Stimulated activated CD4-positive, alpha-beta T cell treated with anti-CD3 and anti-CD28 coated beads, Interleukin-1b, Interleukin-23, amount 100 ng/mL, for 4 hours (primary cell): ENCODE measurements around the gene SFSWAP.
"Not testable (repeated sequence)": the region's sequence is repeated elsewhere in the genome, so short reads cannot be mapped to it uniquely, and the experiment has no call there.

Source experiments
- DNase-seq, 2 donors: peaks; one replicate each; pipeline ENCODE4 v3.0.0-alpha.2; 2020; ENCODE audit warnings: low read depth in 2 of 2

The SFSWAP gene

DNA sequence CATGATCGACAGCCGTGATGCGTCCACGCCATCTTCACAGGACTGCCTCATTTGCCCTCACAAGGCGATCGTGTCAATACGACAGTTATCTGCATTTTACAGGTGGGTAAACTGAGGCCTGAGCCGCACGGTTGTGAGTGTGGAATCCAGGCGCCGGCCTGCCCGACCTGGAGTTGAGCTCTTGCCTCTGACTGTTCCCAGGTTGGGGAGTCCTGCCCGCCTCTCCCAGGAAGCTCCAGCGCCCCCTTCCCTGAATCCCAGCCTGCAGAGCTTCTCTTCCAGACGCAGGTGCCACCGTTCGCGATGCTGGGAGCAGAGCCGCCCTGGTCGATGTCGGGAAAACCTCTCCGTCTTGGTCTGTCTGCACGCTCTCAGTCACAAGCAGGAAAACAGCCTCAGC, 31.1 kb upstream of the SFSWAP start:
- not testable (repeated sequence) for DNase-seq

DNA sequence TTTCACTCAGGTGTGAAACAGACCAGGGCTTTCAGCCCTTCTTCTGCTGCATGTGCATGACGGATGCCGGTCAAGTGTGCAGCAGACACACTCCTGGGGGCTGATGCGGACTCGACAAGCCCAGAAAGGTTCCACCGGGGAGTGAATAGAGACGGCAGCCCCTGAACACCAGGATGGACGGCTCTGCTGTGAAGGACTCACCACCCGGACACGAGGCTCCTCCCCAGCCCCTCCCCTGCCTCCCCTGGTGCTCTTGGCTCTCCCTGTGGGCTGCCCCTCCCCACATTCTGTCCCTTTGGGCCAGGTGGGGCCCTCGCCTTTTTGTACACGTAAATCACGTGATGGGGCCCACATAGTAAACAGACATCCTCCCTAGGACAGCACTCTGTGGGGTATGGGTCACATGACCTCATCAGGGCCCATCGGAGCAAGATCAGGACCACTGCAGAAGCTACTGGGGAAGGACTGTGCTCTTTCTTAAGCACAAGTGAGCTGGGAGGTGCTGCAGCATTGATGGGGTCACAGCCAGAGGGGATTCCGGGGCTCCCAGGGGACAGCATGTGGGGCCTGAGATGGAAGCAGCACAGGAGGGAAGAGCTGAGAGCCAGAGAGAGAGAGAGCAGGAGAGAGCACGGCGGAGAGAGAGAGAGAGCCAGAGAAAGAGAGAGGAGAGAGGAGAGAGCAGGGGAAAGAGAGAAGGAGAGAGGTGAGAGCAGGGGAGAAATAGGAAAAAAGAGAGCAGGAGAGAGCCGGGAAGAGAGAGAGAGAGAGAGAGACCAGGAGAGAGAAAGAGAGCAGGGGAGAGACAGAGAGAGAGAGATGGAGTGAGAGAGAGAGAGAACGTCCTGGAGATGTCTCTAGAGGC, 30.3 kb upstream of the SFSWAP start:
- not testable (repeated sequence) for DNase-seq

DNA sequence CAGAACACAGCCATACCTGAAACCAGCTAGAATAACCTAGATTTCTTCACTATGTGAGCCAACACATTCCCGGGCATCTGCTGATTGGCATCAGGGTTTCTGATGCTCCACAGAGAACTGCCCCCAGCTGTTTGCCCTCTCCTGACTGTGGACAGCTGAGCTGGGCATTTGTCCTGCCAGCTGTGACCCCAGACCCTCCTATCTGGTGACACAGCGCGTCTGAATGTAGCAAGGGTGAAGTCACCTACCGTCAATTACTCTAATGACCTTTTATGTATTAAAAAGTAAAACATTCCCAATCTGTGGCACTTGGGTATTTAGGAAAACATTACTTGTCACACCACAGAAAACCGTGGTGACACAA, 29.7 kb upstream of the SFSWAP start:
- no peak for DNase-seq

DNA sequence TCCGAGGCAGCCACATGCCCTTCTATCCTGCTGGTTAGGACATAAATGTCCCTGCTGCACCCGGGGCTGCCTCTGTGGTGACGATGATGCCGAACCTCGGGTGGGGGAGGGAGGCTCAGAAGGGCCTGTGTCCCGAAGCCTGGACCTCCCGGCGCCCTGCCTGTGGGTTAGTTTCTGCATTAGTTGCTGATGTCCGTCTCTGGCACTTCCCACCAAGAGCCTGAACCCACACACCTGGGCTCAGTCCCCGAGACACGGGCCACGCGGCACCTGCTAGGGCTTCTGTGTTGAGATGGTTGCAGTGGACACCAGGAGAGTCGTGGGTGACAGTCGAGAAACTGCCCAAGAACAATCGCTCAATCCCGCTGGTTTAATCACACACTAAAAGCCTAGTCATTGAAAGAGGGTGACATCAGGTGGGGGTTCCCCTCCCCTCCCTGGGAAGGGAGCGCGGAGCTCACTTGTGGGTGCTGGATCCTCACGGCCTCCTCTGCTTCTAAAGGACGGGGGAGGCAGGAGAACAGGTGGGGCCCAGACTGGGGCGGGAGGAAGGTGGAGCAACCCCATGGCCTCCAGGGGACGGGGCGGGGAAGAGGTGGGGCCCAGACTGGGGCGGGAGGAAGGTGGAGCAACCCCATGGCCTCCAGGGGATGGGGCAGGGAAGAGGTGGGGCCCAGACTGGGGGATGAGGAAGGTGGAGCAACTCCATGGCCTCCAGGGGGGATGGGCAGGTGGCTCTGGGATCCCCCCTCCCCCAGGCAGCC, 29.0 kb upstream of the SFSWAP start:
- peak in 1 of 2 donors; percentile 36 for DNase-seq

DNA sequence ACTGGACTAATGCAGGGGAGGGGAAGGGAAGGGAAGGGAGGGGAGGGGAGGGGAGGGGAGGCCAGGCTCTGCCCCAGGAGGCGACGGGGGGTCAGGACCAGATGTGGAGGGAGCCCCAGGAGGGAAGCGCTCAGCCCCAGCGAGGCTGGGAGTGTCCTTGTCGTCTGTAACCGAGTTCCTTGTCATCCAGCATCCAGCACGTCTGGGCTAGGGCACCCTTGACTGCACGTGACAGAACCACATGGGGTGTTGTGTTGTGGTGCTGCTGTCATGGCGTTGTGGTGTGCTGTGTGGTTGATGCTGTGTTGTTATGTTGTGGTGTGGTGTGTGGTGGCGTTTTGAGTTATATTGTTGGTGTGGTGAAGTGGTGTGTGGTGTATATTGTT, 28.4 kb upstream of the SFSWAP start:
- no peak for DNase-seq

DNA sequence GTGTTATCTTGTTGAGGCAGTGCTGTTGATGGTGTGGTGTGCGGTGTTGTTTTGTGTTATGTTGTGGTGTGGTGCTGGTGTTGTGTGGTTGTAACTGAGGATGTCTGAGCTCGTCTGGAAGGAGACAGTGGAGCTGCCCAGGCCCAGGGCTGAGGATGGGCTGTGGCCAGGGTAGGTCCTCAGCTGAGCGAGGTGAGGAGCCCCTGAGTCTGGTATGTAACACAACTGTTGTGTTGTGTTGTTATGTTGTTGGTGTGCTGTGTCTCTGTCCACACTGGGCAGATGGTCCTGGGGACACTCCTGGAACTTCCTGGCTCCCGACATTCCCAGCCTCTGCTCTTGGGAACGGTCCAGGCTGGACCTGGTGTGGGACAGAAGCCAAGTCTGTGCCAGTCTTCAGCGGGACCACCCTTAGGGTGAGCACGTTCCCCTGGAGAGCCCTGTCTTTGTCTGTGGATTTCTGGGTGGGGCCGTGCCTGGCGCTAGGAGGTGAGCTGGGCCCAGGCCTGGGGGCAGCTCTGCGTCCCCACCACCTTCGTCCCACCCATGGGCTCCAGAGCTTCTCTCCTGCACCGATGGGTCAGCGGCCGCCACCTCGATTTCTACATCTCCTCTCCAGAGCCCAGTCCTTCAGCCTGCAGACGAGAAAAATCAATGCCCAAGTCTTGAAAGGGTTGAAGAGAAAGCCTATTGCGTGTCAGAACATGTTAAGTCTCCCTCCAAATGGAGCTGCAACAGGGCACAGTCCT, 27.4 kb upstream of the SFSWAP start:
- no peak for DNase-seq

DNA sequence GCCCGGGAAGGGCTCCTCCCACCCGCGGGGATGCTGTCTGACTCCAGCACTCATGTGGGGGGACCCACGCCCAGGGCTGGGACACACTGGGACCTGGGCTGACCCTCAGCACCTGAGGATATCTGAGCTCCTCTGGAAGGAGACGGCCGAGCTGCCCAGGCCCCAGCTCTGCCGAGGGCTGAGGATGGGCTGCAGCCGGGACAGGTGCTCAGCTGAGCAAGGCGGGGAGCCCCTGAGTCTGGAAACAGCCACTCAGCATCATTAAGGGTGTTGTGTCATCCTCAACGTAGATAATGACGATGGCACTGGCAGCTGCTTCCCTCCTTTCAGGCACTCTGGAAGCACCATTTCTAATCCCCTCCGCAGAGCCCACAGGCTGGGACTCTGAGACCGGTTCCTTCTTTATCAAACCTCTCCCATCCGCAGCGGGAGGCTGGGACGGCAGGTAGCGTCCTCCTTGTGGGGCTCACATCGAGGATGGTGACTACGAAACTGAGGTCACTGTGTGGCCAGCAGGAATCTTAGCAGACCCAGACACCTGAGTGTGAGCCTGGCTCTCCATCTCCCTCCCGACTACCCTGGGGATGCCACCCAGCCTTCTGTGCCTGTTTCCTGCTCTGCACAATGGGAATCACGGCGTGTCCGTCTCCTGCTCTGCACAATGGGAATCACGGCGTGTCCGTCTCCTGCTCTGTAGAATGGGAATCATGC, 26.7 kb upstream of the SFSWAP start:
- no peak for DNase-seq

DNA sequence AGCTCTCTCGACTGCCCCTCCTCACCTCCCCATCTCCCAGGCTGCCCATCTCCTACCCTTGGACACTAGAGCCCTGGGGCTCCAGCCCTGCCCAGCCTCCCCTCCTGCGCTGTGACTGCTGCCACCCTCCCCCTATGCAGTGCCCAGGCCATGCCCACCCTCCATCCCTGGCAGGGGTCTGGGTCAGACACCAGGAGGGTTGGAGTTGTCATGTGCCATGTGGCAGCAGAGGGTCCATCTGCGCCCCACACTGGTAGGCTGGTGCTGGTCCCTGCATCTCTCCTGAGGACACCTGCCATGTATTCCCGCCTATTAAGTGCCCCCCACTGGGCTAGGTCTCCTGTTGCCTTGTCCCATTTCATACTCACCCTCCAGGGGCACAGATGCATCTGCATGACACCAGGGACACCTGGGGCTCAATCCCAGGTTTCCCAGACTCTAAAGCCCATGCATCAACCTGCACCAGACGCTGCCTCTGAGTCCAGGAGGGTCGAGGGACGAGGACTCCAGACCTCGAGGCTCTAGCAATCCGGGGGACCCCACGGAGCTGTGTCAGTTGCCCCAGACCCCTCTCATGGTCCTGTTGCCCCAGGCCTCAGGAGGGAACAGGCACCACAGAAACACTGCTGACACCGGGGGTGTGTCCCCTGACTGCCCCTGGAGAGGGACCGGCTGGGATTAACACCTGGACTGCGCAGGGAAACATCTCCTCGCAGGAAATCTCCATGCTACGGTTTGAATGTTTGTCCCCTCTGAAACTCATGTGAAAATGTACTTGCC, 23.4 kb upstream of the SFSWAP start:
- DNase-seq = no peak

DNA sequence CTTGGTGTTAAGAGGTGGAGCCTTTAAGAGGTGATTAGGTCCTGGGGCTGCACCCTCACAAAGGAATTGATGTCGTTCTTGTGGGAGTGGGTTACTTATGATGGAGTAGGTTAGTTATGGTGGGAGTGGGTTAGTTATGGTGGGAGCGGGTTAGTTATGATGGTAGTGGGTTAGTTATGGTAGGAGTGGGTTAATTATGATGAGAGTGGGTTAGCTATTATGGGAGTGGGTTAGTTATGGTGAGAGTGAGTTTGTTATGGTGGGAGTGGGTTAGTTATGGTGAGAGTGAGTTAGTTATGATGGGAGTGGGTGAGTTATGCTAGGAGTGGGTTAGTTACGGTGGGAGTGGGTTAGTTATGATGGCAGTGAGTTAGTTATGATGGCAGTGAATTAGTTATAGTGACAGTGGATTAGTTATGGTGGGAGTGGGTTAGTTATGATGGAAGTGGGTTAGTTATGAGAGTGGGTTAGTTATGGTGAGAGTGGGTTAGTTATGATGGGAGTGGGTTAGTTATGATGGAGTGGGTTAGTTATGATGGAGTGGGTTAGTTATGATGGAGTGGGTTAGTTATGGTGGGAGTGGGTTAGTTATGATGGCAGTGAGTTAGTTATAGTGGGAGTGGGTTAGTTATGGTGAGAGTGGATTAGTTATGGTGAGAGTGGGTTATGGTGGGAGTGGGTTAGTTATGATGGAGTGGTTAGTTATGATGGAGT, 22.6 kb upstream of the SFSWAP start:
- no peak for DNase-seq

DNA sequence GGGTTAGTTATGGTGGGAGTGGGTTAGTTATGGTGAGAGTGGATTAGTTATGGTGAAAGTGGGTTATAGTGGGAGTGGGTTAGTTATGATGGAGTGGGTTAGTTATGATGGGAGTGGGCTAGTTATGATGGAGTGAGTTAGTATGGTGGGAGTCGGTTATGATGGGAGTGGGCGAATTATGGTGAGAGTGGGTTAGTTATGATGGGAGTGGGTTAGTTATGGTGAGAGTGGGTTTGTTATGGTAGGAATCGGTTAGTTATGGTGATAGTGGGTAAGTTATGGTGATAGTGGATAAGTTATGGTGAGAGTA, 22.1 kb upstream of the SFSWAP start:
- no peak for DNase-seq

DNA sequence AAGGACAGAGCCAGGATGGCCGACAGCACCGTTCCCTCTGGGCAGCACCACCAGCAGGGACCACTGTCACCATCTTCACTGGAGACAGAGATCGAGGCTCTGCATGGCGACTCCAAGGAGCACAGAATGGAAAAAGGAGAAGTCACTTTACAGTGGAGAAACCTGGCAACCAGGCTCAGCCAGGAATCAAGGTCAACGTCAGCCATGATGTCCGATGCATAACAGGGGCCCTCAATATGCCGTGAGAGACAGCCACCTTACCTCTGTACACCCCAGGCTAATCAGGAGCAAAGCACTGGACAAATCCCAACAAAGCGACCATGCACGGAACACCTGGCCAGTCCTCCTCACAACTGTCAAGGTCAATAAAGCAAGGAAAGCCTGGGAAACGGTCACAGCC, 20.6 kb upstream of the SFSWAP start:
- DNase-seq = no peak

DNA sequence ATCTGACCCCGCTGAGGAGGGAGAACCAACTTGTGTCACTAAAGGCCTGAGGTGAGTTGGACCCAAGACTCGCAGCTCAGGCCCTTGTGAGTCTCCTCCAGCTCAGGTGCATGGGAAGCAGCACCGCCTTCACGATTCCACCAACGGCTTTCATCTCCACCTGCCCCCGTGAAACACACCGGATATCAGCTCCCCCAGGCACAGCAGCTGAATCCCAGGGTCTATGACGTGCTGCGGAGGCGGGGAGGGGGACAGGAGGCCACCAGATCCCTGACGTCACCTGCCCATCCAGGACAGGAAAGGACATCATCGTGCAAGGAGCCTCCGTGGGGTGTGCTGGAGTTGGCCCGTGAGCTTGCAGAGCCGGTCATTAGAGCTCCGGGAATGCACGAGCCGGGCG, 18.5 kb upstream of the SFSWAP start:
- no peak for DNase-seq

DNA sequence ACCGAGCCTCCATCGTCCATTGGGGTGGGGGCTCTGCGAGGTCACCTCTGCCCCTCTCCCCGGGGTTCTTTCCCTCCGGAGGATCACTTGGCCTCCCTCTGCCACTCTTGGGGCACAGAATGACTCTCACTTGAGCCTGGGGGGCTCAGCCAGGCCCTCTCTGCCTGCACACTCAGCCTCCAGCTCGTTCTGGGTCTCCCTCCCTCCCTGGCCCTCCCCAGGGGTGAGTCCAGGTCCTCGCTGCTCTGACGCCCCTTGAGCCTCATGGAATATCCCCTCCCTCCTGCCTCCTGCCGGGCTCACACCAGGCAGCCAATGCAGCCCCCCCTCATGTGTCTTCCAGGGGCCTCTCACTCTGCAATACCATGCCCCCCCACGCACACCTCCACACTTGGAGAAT, 17.7 kb upstream of the SFSWAP start:
- DNase-seq = no peak

DNA sequence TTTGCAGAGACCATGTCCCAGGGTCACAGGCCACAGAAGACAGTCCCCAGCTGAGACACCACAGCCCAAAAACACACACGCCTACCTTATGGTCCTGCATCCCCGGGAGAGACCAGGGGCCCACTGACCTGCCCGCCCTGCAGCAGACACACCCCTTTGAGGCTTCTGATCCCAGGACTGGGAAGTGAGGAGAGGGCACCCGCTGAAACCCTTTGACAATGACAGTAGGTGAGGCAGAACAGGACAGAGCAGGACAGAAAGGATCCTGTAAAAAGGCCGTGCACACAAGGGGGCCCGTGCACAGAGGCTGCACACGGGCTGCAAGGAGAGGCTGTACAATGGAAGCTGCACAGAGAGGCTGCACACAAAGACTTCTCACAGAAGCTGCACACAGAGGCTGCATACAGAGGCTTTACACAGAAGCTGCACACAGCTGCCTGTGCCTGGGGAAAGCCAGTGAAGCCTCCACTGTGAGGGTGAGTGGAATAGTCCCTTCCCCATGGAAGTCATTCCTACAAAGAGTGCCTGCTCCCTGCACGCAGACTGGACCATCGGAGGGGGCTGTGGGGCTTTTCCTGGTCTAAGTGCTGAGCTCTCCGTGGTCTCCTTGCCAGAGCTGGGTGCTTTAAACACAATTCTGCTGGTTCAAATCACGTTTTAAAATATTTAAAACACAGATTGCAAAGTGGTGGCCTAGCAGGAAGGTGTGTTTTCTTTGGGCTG, 16.6 kb upstream of the SFSWAP start:
- DNase-seq = no peak

DNA sequence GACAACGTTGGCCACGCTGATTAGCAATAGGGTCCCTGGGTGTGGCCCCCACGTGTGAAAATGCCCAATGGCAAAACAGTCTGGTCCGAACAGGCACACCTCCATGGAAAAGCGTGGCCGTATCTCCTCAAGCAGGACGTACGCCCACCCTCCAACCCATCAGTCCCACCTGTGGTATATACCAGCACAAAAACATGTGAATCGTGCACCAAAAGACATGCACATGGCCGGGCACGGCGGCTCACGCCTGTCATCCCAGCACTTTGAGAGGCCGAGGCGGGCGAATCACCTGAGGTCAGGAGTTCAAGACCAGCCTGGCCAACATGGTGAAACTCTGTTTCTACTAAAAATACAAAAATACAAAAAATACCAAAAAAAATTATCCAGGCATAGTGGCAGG, 14.9 kb upstream of the SFSWAP start:
- DNase-seq = no peak

DNA sequence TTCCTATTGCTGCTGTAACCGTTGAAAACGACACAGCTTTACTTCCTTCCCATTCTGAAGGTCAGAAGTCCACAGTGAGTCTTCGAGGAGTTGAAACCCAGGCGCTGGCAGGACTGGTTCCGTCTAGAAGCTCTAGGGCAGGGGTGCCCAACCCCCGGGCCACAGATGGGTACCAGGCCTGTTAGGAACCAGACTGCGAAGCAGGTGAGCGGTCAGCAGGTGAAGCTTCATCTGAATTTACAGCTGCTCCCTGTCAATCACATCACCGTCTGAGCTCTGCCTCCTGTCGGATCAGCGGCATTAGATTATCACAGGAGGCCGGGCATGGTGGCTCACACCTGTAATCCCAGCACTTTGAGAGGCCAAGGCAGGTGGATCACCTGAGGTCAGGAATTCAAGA, 12.6 kb upstream of the SFSWAP start:
- DNase-seq = no peak

DNA sequence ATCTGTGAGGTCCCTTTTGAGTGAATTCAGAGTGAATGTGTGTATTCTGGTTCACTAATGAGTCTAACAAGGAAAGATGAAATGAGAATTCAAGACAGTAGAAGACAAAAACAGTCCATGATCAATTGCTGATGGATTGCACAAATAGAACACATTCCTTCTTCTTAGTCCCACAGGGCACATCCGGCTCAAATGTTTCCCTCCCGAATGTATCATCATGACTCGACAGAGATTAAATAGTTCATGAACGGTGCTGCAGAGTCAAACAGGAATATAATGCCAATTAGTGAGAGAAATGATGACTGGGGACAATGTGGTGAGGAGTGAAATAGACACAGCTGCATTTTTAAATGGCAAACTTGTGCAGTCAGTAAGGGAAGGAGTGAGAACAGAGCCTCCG, 11.5 kb upstream of the SFSWAP start:
- no peak for DNase-seq

DNA sequence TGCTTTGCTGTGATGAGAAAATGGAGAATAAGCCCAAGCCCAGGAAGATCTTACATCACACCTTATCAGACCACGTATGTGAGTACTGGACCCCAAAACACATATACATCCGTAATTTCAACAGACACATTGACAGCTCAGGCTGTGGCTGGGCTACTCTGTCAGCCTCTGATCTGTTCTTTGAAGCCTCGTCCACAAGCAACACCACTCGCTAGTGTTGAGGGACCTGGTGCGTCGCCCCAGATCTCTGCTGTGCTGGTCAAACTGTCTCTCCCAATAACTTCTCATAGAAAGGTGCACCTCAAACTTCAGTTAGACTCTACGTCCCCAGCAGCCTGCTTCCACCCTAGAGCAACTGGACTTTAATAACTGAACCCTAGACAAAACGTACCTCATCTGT, 10.6 kb upstream of the SFSWAP start:
- no peak for DNase-seq

DNA sequence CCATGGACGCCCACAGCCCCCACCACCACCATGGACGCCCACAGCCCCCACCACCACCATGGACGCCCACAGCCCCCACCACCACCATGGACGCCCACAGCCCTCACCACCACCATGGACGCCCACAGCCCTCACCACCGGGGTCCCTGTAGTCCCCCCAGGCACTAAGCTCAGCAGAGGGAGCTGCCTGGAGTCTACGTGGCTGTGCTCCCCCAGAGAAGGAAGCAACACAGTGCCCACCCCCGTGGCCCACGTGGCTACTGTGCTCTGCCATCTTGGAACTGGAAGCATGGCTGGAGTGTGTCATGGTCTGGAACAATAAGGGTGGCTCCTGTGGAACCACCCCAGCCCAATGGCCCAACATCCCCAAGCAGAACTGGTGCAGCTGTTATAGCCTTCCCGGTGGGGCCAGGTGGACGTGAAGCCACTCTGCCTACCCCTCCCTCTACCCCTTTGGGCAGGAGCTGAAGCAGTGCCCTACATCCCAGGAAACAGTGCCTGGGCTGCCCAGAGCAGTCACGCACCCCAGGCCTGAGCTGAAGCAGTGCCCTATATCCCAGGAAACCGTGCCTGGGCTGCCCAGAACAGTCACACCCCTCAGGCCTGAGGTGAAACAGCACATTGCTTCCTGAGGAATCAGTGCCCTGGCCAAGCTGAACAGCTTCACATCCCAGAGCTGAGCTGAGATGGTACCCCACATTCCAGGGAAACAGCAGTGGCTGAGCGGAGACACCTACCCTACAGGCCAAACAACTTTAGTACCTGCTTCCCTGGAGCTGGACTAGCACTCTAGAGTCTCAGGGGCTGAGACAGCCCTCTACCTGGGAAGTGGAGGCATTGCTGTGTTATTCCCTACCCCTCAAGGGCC, 9.0 kb upstream of the SFSWAP start:
- no peak for DNase-seq
